WTC11 (cell line): Measurements from ENCODE around the gene MPND. TPM values are rescaled to one million over a fixed set of nuclear protein-coding genes. Genes with fewer than 3 reads are reported as not detected.

Source experiments
- CTCF ChIP-seq: fragments of 200-600 bp; IDR thresholded peaks from 2 replicates; pipeline ENCODE4 v1.8.0; 2022; ENCODE audit warnings: antibody characterized with exemption
- E2F4 ChIP-seq: sonication (generic); formaldehyde crosslinking; IDR thresholded peaks from 2 replicates; pipeline ENCODE4 v1.8.1; 2022; ENCODE audit warnings: low read depth, mild to moderate bottlenecking, moderate library complexity, missing genetic modification reagents, borderline replicate concordance
- ESRRA ChIP-seq: sonication (generic); formaldehyde crosslinking; IDR thresholded peaks from 2 replicates; pipeline ENCODE4 v1.8.1; 2022; ENCODE audit warnings: mild to moderate bottlenecking, missing genetic modification reagents, borderline replicate concordance
- ETV6 ChIP-seq: sonication (generic); formaldehyde crosslinking; IDR thresholded peaks from 2 replicates; pipeline ENCODE4 v1.8.1; 2022; ENCODE audit warnings: mild to moderate bottlenecking, missing genetic modification reagents
- FOXK1 ChIP-seq: sonication (generic); formaldehyde crosslinking; IDR thresholded peaks from 2 replicates; pipeline ENCODE4 v1.8.0; 2022; ENCODE audit warnings: mild to moderate bottlenecking, moderate library complexity, missing genetic modification reagents
- GRHL2 ChIP-seq: fragments of 250-450 bp; sonication (Bioruptor Pico); IDR thresholded peaks from 2 replicates; pipeline ENCODE4 v1.8.0; 2022; ENCODE audit warnings: mild to moderate bottlenecking, moderate library complexity; ENCODE audit not compliant: insufficient replicate concordance, severe bottlenecking
- GTF2I ChIP-seq: fragments of 250-450 bp; sonication (Bioruptor Pico); conservative IDR thresholded peaks from 2 replicates; pipeline ENCODE4 v1.4.0; 2021; ENCODE audit warnings: mild to moderate bottlenecking
- KAT7 ChIP-seq: sonication (generic); formaldehyde crosslinking; IDR thresholded peaks from 2 replicates; pipeline ENCODE4 v1.8.1; 2023; ENCODE audit warnings: missing genetic modification reagents, mild to moderate bottlenecking, borderline replicate concordance
- MAX ChIP-seq: sonication (generic); formaldehyde crosslinking; IDR thresholded peaks from 2 replicates; pipeline ENCODE4 v1.8.0; 2022; ENCODE audit warnings: mild to moderate bottlenecking, missing genetic modification reagents
- MYBL2 ChIP-seq: sonication (generic); formaldehyde crosslinking; IDR thresholded peaks from 2 replicates; pipeline ENCODE4 v1.8.1; 2023; ENCODE audit warnings: mild to moderate bottlenecking, moderate library complexity, missing genetic modification reagents
- NFE2L1 ChIP-seq: sonication (generic); formaldehyde crosslinking; IDR thresholded peaks from 2 replicates; pipeline ENCODE4 v1.8.1; 2023; ENCODE audit warnings: missing genetic modification reagents
- NR2C2 ChIP-seq: sonication (generic); formaldehyde crosslinking; IDR thresholded peaks from 2 replicates; pipeline ENCODE4 v1.8.0; 2022; ENCODE audit warnings: mild to moderate bottlenecking, missing genetic modification reagents
- PRDM15 ChIP-seq: sonication (generic); formaldehyde crosslinking; IDR thresholded peaks from 2 replicates; pipeline ENCODE4 v1.8.0; 2022; ENCODE audit warnings: missing genetic modification reagents
- PREB ChIP-seq: sonication (generic); formaldehyde crosslinking; IDR thresholded peaks from 2 replicates; pipeline ENCODE4 v1.8.1; 2022; ENCODE audit warnings: mild to moderate bottlenecking, missing genetic modification reagents, moderate library complexity, borderline replicate concordance
- SOX15 ChIP-seq: fragments of 250-450 bp; sonication (Bioruptor Pico); IDR thresholded peaks from 2 replicates; pipeline ENCODE4 v1.9.0; 2021; ENCODE audit warnings: mild to moderate bottlenecking
- TP53 ChIP-seq: sonication (generic); formaldehyde crosslinking; IDR thresholded peaks from 2 replicates; pipeline ENCODE4 v1.8.1; 2023; ENCODE audit warnings: mild to moderate bottlenecking, missing genetic modification reagents
- USF2 ChIP-seq: sonication (generic); formaldehyde crosslinking; IDR thresholded peaks from 2 replicates; pipeline ENCODE4 v1.8.1; 2023; ENCODE audit warnings: mild to moderate bottlenecking, missing genetic modification reagents, moderate library complexity
- ZBTB21 ChIP-seq: sonication (generic); formaldehyde crosslinking; IDR thresholded peaks from 2 replicates; pipeline ENCODE4 v1.8.1; 2023; ENCODE audit warnings: mild to moderate bottlenecking, missing genetic modification reagents, borderline replicate concordance
- ZNF281 ChIP-seq: sonication (generic); formaldehyde crosslinking; IDR thresholded peaks from 2 replicates; pipeline ENCODE4 v1.8.0; 2023; ENCODE audit warnings: mild to moderate bottlenecking, missing genetic modification reagents
- ZNF416 ChIP-seq: fragments of 250-450 bp; sonication (Bioruptor Pico); IDR thresholded peaks from 2 replicates; pipeline ENCODE4 v1.9.0; 2021; ENCODE audit warnings: mild to moderate bottlenecking, inconsistent platforms
- ZNF423 ChIP-seq: fragments of 250-450 bp; sonication (Bioruptor Pico); IDR thresholded peaks from 2 replicates; pipeline ENCODE4 v2.1.2; 2022; ENCODE audit warnings: mild to moderate bottlenecking, moderate library complexity
- ZNF532 ChIP-seq: fragments of 250-450 bp; sonication (Bioruptor Pico); IDR thresholded peaks from 2 replicates; pipeline ENCODE4 v1.9.0; 2021; ENCODE audit warnings: mild to moderate bottlenecking, borderline replicate concordance
- total RNA-seq: library from RNA; stranded (reverse); gene quantifications from 3 replicates; pipeline ENCODE4 v1.2.3, GENCODE V29; 2021

Gene MPND
- total RNA-seq, 1 experiment from 2014 or later: 28.3 TPM

- TF ChIP-seq E2F4 (CRISPR knock-in tag): no peak
- TF ChIP-seq ZNF416: 0 out of 2 replicates have a peak, but pooled peaks have one; percentile 67
- no peak for TF ChIP-seq GRHL2 (CRISPR knock-in tag)
- no peak for TF ChIP-seq NR2C2 (CRISPR knock-in tag)
- TF ChIP-seq SOX15: no peak
- TF ChIP-seq GTF2I (CRISPR knock-in tag): no peak
- TF ChIP-seq ESRRA (CRISPR knock-in tag): no peak
- TF ChIP-seq MYBL2 (CRISPR knock-in tag): peak; percentile 51; the same call in 1 of the 2 replicates
- TF ChIP-seq USF2 (CRISPR knock-in tag): no peak
- no peak for TF ChIP-seq PREB (CRISPR knock-in tag)
- peak; percentile 26; the same call in 1 of the 2 replicates for TF ChIP-seq FOXK1 (CRISPR knock-in tag)
- TF ChIP-seq MAX (CRISPR knock-in tag): peak; percentile 56; the same call in 1 of the 2 replicates
- TF ChIP-seq ZNF532: peak; percentile 78; the same call in 1 of the 2 replicates
- TF ChIP-seq ETV6: peak; percentile 48
- no peak for TF ChIP-seq NFE2L1 (CRISPR knock-in tag)
- no peak for TF ChIP-seq CTCF
- peak; percentile 82 for TF ChIP-seq ZNF423 (CRISPR knock-in tag)
- no peak for TF ChIP-seq ZBTB21 (CRISPR knock-in tag)
- TF ChIP-seq KAT7 (CRISPR knock-in tag): no peak
- TF ChIP-seq ZNF281: no peak
- TF ChIP-seq TP53 (CRISPR knock-in tag): no peak
- 0 out of 2 replicates have a peak, but pooled peaks have one; percentile 22 for TF ChIP-seq PRDM15 (CRISPR knock-in tag)
These were observed 570 bp upstream of the MPND start (continued) for GRCh38 chr19:4342615-4343369.
